NCI-H187 treated with DMSO at 0.1 percent for 48 hours (cell line): ENCODE results near the gene IQCH.
"Not testable (repeated sequence)": the region's sequence is repeated elsewhere in the genome, so short reads cannot be mapped to it uniquely, and the experiment has no call there.

Source experiments
- DNase-seq: peaks from one replicate; lab custom pipeline; 2025; lab: John Stamatoyannopoulos, UW

The IQCH gene

GRCh38 chr15:67246606-67247005, 8.0 kb upstream of the IQCH start:
- not testable (repeated sequence) for DNase-seq

DNA sequence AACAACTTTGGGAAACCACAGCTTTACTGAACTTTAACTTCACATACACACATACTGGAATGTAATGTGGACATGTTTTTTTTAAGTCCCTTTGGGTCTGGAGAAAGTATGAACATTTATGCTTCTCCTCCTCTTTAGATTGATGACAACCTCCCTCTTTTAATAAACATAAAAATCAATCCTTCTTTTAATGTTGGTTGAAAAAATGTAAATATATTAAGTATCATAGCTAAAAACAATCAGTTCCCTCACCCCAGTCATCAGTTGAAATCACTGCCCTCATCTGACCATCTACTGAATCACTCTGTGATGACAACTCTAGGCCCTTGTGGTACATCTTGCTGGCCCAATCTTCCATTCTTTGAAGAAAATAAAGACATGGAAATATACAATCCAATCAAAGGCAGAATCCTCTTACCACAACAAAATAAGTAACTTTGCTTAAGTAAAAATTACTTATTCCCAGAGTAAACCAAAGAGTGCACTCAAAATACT, 6.5 kb upstream of the IQCH start:
- no peak for DNase-seq

DNA sequence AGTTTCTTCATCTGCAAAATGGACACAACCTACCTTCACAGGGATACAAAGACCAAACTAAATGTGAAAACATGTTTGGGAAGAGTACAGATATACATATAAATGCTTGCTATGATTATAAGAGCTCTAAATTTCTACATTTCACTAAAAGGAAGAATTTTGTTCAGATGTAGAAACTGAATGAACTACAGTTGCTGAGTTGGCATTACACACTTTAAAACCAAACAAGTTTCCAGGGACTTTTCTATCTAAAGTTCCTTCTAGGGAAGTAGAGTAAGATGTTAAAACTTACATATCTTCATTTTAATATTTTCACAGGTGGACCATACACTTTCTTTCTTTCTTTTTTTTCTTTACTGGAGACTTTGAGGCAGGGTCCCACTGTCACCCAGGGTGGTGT, 4.8 kb upstream of the IQCH start:
- DNase-seq = no peak

DNA sequence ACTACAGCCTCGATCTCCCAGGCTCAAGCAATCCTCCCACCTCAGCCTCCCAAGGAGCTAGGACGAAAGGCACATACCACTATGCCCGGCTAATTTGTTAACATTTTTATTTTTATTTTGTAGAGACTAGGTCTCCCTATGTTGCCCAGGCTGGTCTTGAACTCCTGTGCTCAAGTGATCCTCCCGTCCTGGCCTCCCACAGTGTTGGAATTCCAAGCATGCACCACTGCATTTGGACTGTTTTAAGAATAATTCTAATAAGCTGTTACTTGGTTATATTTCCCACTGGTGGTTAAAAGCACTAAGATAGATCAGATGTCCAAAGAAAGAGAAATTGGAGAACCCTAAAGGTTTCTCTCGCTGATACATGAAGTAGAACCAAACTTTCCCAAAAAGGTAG, 3.3 kb upstream of the IQCH start:
- DNase-seq = no peak

DNA sequence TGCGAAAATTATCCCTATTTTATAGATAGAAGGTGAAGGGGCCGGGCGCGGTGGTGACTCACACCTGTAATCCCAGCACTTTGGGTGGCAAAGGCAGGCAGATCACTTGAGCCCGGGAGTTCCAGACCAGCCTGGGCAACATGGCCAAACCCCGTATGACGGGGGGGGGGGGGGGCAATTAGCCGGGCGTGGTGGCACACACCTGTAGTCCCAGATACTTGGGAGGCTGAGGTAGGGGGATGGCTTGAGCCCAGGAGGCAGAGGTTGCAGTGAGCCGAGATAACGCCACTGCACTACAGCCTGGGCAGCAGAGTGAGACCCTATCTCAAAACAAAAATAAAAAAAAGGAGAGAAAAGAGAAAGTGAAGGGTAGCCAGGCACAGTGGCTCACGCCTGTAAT, 1.5 kb upstream of the IQCH start:
- no peak for DNase-seq

GRCh38 chr15:67253549-67254237, 893 bp upstream of the IQCH start:
- no peak for DNase-seq

GRCh38 chr15:67256051-67256450, 1.5 kb downstream of the IQCH start:
- no peak for DNase-seq

DNA sequence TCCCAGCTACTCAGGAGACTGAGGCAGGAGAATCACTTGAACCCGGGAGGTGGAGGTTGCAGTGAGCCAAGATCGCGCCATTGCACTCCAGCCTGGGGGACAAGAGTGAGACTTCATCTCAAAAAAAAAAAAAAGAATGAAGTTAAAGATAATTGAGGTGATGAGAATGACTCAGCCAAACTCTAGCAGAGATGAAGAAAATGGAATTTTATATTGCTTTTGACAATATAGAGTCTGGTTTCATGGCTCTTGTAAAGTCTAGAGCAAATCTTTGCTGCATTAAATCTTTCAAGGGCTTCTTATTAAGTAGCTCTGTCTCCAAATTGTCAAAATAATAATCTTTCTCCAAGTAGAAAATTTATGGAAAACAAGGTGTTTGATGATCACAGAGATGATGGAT, 3.8 kb downstream of the IQCH start:
- not testable (repeated sequence) for DNase-seq

GRCh38 chr15:67259379-67259778, 4.8 kb downstream of the IQCH start:
- no peak for DNase-seq

GRCh38 chr15:67259806-67260205, 5.2 kb downstream of the IQCH start:
- DNase-seq = no peak

- no peak for DNase-seq
Measured at GRCh38 chr15:67266870-67267269, 12.3 kb downstream of the IQCH start.

DNA sequence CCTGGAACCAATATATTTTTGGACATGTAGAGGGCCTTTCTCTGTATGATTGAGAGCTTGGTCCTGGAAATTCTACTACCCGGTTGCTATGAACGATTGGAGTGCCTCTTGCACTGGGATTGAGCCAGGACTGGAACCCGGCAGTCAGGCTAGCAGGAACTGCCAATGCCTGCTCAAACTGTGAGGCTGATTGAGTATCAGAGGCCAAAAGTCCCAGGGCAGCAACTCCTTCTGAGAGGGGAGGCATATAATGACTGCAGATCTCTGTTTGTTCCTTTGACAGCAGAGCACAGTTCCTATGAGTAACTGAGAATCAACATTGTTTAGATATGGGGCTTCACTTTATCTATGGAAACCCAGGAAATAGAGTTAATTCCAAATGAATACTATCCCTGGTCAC, 12.9 kb downstream of the IQCH start:
- DNase-seq = no peak

DNA sequence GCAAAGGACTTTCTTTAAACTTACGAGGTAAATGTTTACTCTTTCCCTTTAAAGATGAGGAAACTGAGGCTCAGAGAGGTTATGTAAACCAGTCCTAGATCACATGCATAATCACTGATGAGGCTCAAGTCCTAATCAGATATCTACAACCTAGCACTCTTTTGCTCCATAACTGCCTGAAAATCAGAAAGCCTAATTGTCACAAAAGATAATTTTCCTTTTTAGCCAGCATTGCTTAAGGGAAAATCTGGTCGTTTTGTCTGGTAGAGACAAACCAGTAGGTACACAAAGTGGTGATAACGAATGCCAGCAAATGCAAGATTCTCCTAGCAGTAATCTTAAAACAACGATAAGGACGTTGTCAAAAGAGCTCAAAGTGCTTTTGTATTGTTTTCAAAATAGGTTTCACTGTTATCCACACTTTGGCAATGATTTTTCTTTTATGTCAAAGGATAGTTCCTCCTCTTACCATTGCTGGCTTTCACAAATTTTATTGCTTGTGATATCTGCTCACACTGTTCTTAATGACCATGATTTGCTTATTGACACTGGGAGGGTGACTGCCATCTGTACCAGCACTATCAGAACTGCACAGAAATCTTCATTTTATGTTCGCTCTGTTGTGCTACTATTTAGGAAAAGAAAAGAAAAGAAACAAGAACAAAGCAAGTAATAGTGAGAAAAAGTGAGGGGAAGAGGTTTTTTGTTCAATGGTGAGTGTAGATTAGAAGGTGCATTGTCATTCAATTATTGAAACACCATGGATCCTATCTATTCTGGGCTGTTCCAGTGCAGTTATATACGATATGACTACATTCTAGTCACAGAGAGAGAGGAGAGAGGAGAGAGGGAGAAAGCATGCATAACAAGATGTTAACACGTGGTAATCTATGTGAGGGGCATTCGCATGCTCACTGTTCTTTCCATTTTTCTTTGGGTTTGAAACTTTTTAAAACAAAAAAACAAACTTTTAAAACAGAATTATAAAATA, 13.7 kb downstream of the IQCH start:
- DNase-seq = no peak

GRCh38 chr15:67274236-67274635, 19.6 kb downstream of the IQCH start:
- no peak for DNase-seq

GRCh38 chr15:67276666-67277065, 22.1 kb downstream of the IQCH start:
- DNase-seq = no peak

GRCh38 chr15:67280217-67280616, 25.6 kb downstream of the IQCH start:
- DNase-seq = no peak

GRCh38 chr15:67281714-67282113, 27.1 kb downstream of the IQCH start:
- DNase-seq = no peak

- DNase-seq = not testable (repeated sequence)
Measured at GRCh38 chr15:67285625-67286024, 31.0 kb downstream of the IQCH start.

- DNase-seq = not testable (repeated sequence)
Measured at GRCh38 chr15:67286400-67286799, 31.8 kb downstream of the IQCH start.

GRCh38 chr15:67290319-67290718, 35.7 kb downstream of the IQCH start:
- DNase-seq = no peak

- no peak for DNase-seq
Measured at GRCh38 chr15:67296188-67296587, 41.6 kb downstream of the IQCH start.

GRCh38 chr15:67296684-67297083, 42.1 kb downstream of the IQCH start:
- no peak for DNase-seq
